Caco-2 (cell line): ENCODE data around the gene BTD. TPM values are rescaled to one million over a fixed set of nuclear protein-coding genes. Genes with fewer than 3 reads are reported as not detected.

ENCODE experiments used
- BruUV-seq: library from RNA; stranded (reverse); fragments of 400-500 nt; replicated peaks from 2 replicates; lab custom pipeline; 2021; lab: Mats Ljungman, UMichigan
- CTCF ChIA-PET: fragments of 300-600 bp; sonication (Branson Sonifier 250); formaldehyde crosslinking; loops from one replicate; lab custom pipeline; 2022; ENCODE audit warnings: antibody characterized with exemption; lab: Charles Lee
- POLR2A ChIA-PET: fragments of 300-600 bp; sonication (Branson Sonifier 250); formaldehyde crosslinking; loops from one replicate; lab custom pipeline; 2022; ENCODE audit warnings: antibody characterized with exemption; lab: Charles Lee
- DNase-seq, 2 experiments: peaks; one replicate each; pipeline versions ENCODE4 v3.0.0 to v3.0.0-alpha.2; 2020 to 2022
- H3K27me3 ChIP-seq: replicated peaks from 2 replicates; pipeline ENCODE4 v1.6.0; 2011; ENCODE audit warnings: low read length; ENCODE audit not compliant: control insufficient read depth, insufficient read depth
- H3K36me3 ChIP-seq: 2 replicates; pipeline ENCODE4 v1.5.1; 2011; ENCODE audit warnings: low read length; ENCODE audit not compliant: control insufficient read depth, insufficient read depth
- H3K4me1 ChIP-seq: fragments of 250-450 bp; sonication (Bioruptor Pico); 2 replicates; pipeline ENCODE4 v1.5.1; 2020; ENCODE audit warnings: mild to moderate bottlenecking
- H3K4me3 ChIP-seq: 2 replicates; pipeline ENCODE4 v1.5.1; 2011; ENCODE audit warnings: low read depth, mild to moderate bottlenecking, control low read depth, low read length
- H3K9me3 ChIP-seq: fragments of 250-450 bp; sonication (Bioruptor Pico); 2 replicates; pipeline ENCODE4 v1.5.1; 2020; ENCODE audit warnings: mild to moderate bottlenecking, moderate library complexity
- H3K27ac Mint-ChIP-seq: one replicate; pipeline ENCODE4 v1.8.0; 2022; ENCODE audit warnings: mixed read lengths; ENCODE audit not compliant: unreplicated experiment
- H3K27me3 Mint-ChIP-seq: one replicate; pipeline ENCODE4 v1.8.0; 2022; ENCODE audit warnings: mixed read lengths; ENCODE audit not compliant: insufficient read depth, unreplicated experiment
- H3K36me3 Mint-ChIP-seq: one replicate; pipeline ENCODE4 v1.8.0; 2022; ENCODE audit warnings: mild to moderate bottlenecking, mixed read lengths; ENCODE audit not compliant: insufficient read depth, unreplicated experiment
- H3K4me1 Mint-ChIP-seq: one replicate; pipeline ENCODE4 v1.8.0; 2022; ENCODE audit warnings: low read depth, mixed read lengths; ENCODE audit not compliant: unreplicated experiment
- H3K4me3 Mint-ChIP-seq: one replicate; pipeline ENCODE4 v1.8.0; 2022; ENCODE audit warnings: mild to moderate bottlenecking, moderate library complexity, mixed read lengths; ENCODE audit not compliant: unreplicated experiment
- H3K9me3 Mint-ChIP-seq: one replicate; pipeline ENCODE4 v1.8.0; 2022; ENCODE audit warnings: mixed read lengths; ENCODE audit not compliant: unreplicated experiment
- CTCF ChIP-seq, 2 experiments: fragments of 200-600 bp in 1 of 2; IDR thresholded peaks; 1 replicate in 1 of 2; 2 replicates in 1 of 2; pipeline versions ENCODE4 v1.5.1 to v1.8.0; 2011 to 2022; ENCODE audit warnings: antibody characterized with exemption in 1 of 2, control low read depth in 1 of 2, inconsistent platforms in 1 of 2, low read depth in 1 of 2, low read length in 1 of 2, mild to moderate bottlenecking in 1 of 2, moderate library complexity in 1 of 2; ENCODE audit not compliant: insufficient read depth in 1 of 2, severe bottlenecking in 1 of 2, unreplicated experiment in 1 of 2
- intact Hi-C: fragments of 100-400 bp; cut with micrococcal nuclease; formaldehyde crosslinking; loops from one replicate; pipeline ENCODE4 v1.10.0; 2022; ENCODE audit not compliant: unreplicated experiment
- total RNA-seq: library from RNA; stranded (reverse); gene quantifications from 2 replicates; pipeline ENCODE4 v1.2.3, GENCODE V29; 2022

BTD gene
- total RNA-seq, 1 experiment from 2014 or later, result 11.8 TPM

GRCh38 chr3:15690230-15690629 lies 88.7 kb downstream of the BTD start:
- no peak overlapping the region for H3K4me3 ChIP-seq
- DNase-seq, result no peak
- H3K36me3 ChIP-seq, result peaks cover under 1% of the 10 kb centered on the region
- Mint-ChIP-seq H3K27ac (no peak overlapping the region), H3K9me3 (no peaks in the 10 kb centered on the region), H3K27me3 (no peaks in the 10 kb centered on the region), H3K4me1 (no peaks in the 10 kb centered on the region), H3K36me3 (peaks cover 14% of the 10 kb centered on the region), H3K4me3 (no peak overlapping the region)
- POLR2A ChIA-PET, result no interaction called here
- H3K9me3 ChIP-seq, result no peaks in the 10 kb centered on the region
- BruUV-seq, result no TSS peak
- no peak for TF ChIP-seq CTCF (IDR thresholded peaks at IDR 0.05; ENCODE audit: insufficient read depth in 1 of 2, low read depth in 1 of 2, low read length in 1 of 2, severe bottlenecking in 1 of 2, unreplicated experiment in 1 of 2)
- CTCF ChIA-PET, result no interaction called here
- no peaks in the 10 kb centered on the region for H3K27me3 ChIP-seq
- intact Hi-C loops, result loop anchor here (5.0 kb wide), 1 partner anchor 122 kb away; no protein-coding TSS in a partner anchor
- H3K4me1 ChIP-seq, result no peaks in the 10 kb centered on the region

GRCh38 chr3:15690748-15691147 lies 89.2 kb downstream of the BTD start:
- no peak overlapping the region for H3K27ac Mint-ChIP-seq
- no peak for DNase-seq
- no peak overlapping the region for H3K4me3 Mint-ChIP-seq
- Histone ChIP-seq H3K4me1 (no peaks in the 10 kb centered on the region), H3K36me3 (no peaks in the 10 kb centered on the region; the same call in 1 of the 2 replicates), H3K4me3 (no peak overlapping the region), H3K9me3 (no peaks in the 10 kb centered on the region), H3K27me3 (no peaks in the 10 kb centered on the region)
- POLR2A ChIA-PET, result no interaction called here
- CTCF ChIA-PET, result no interaction called here
- no peaks in the 10 kb centered on the region for H3K4me1 Mint-ChIP-seq
- no peak for TF ChIP-seq CTCF (IDR thresholded peaks at IDR 0.05; ENCODE audit: insufficient read depth in 1 of 2, low read depth in 1 of 2, low read length in 1 of 2, severe bottlenecking in 1 of 2, unreplicated experiment in 1 of 2)
- no TSS peak for BruUV-seq
- intact Hi-C loops, result loop anchor here (5.0 kb wide), 1 partner anchor 122 kb away; no protein-coding TSS in a partner anchor
- H3K36me3 Mint-ChIP-seq, result peaks cover 9% of the 10 kb centered on the region
- H3K9me3 Mint-ChIP-seq, result no peaks in the 10 kb centered on the region
- H3K27me3 Mint-ChIP-seq, result no peaks in the 10 kb centered on the region

- no peak for DNase-seq
- H3K4me3 ChIP-seq, result no peak overlapping the region
- no peaks in the 10 kb centered on the region for H3K4me1 ChIP-seq
- Mint-ChIP-seq H3K36me3 (peaks cover 13% of the 10 kb centered on the region), H3K27me3 (no peaks in the 10 kb centered on the region), H3K9me3 (no peaks in the 10 kb centered on the region), H3K27ac (no peak overlapping the region), H3K4me3 (no peak overlapping the region), H3K4me1 (no peaks in the 10 kb centered on the region)
- no TSS peak for BruUV-seq
- intact Hi-C loops, result loop anchor here (5.0 kb wide), 1 partner anchor 119 kb away; no protein-coding TSS in a partner anchor
- H3K9me3 ChIP-seq, result no peaks in the 10 kb centered on the region
- no peak for TF ChIP-seq CTCF (IDR thresholded peaks at IDR 0.05; ENCODE audit: insufficient read depth in 1 of 2, low read depth in 1 of 2, low read length in 1 of 2, severe bottlenecking in 1 of 2, unreplicated experiment in 1 of 2)
- CTCF ChIA-PET, result no interaction called here
- POLR2A ChIA-PET, result no interaction called here
- H3K36me3 ChIP-seq, result no peaks in the 10 kb centered on the region
- H3K27me3 ChIP-seq, result no peaks in the 10 kb centered on the region
Observed at GRCh38 chr3:15693355-15693754, 91.8 kb downstream of the BTD start.
